ENCODE data around the gene WASL.

Gene WASL

DNA sequence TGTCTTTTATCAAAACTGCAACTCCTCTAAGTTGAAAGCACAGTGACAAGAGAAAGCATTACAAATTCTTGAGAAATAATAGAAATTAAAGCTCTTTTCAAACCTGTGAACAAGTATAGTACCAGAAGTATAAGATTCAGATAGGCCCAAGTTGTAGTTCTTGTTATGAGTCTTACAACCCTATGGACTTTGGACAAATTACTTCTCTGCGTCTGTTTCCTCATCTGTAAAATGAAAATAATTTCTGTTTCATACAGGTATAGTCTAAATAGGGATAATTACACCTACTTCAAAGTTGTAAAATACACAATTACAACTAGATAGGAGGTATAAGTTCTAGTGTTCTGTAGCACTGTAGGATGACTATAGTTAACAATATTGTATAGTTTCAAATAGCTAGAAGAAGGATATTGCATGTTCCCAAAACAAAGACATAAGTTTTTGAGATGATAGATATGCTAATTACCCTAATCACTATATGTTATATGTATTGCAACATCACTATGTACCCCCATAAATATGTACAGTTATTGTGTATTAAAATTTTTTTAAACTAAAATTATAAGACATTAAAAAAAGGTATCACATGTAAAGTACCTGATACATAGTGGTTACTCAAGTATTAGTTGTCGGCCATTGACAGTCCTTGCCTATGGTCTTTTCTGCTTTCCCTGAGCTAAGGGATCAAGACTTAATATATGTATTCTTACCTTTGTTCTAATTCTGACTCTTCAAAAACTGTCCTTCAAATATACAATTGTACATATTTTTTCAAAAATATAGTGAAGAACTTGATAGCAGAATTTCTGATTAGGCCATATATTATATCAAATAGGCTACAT is 1.8 kb upstream of the WASL start:
- Mint-ChIP-seq H3K36me3 (ENCODE audit: low read depth) (no peaks in the 10 kb centered on the region), H3K27ac (no peak overlapping the region), H3K27me3 (ENCODE audit: low read depth, poor library complexity) (no peaks in the 10 kb centered on the region), H3K4me3 (peak overlapping the region; percentile 98), H3K9me3 (no peaks in the 10 kb centered on the region), H3K4me1 (peaks cover 50% of the 10 kb centered on the region)
- TF ChIP-seq CTCF (IDR thresholded peaks at IDR 0.05): no peak
- DNase-seq: no peak

- no peak for TF ChIP-seq CTCF (IDR thresholded peaks at IDR 0.05)
- H3K4me1 Mint-ChIP-seq: peaks cover 61% of the 10 kb centered on the region
- peak overlapping the region; percentile 98 for H3K4me3 Mint-ChIP-seq
- H3K27me3 Mint-ChIP-seq (ENCODE audit: low read depth, poor library complexity): no peaks in the 10 kb centered on the region
- H3K27ac Mint-ChIP-seq: peak overlapping the region; percentile 100
- no peak for DNase-seq
- H3K9me3 Mint-ChIP-seq: no peaks in the 10 kb centered on the region
- no peaks in the 10 kb centered on the region for H3K36me3 Mint-ChIP-seq (ENCODE audit: low read depth)
These were observed 694 bp upstream of the WASL start for GRCh38 chr7:123749537-123749857.

DNA sequence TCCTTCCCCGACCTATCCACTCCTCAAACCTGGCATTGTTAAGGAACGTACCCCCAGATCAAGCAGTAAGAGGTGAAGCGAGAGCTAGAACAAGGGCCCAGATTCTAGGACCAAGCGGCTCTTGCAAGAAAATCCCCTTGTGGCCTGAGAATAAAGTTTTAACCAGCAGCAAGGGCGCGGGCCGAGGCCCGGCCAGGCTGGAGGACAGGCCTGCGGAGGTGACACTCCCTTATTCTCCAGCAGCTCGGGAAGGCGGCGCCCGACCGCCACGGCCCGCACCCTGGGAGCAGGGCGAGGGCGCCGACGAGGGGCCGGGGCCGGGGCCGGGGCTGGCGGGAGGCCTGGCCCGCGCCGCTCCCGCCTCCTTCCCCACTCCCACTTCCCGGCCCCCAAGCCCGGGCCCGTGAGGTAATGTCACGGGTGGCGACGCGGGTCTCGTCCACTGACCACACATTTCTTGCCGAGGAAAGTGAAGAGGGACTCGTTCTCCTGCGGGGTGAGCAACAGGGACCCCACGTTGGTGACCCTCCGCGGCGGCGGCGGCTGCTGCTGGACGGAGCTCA is 551 bp downstream of the WASL start:
- Mint-ChIP-seq H3K4me1 (peaks cover 74% of the 10 kb centered on the region), H3K27me3 (ENCODE audit: low read depth, poor library complexity) (no peaks in the 10 kb centered on the region), H3K9me3 (no peaks in the 10 kb centered on the region), H3K27ac (peak overlapping the region; percentile 99), H3K36me3 (ENCODE audit: low read depth) (no peaks in the 10 kb centered on the region), H3K4me3 (peak overlapping the region; percentile 98)
- no peak for TF ChIP-seq CTCF (IDR thresholded peaks at IDR 0.05)
- DNase-seq: peak; percentile 58

- Mint-ChIP-seq H3K4me1 (peaks cover 75% of the 10 kb centered on the region), H3K4me3 (peak overlapping the region; percentile 98), H3K36me3 (ENCODE audit: low read depth) (no peaks in the 10 kb centered on the region), H3K9me3 (no peaks in the 10 kb centered on the region), H3K27me3 (ENCODE audit: low read depth, poor library complexity) (no peaks in the 10 kb centered on the region), H3K27ac (peak overlapping the region; percentile 99)
- peak; percentile 59 for DNase-seq
- no peak for TF ChIP-seq CTCF (IDR thresholded peaks at IDR 0.05)
These were observed 1.1 kb downstream of the WASL start for GRCh38 chr7:123747620-123748141.

- peak overlapping the region; percentile 99 for H3K27ac Mint-ChIP-seq
- H3K36me3 Mint-ChIP-seq (ENCODE audit: low read depth): no peaks in the 10 kb centered on the region
- no peak for DNase-seq
- H3K4me1 Mint-ChIP-seq: peaks cover 68% of the 10 kb centered on the region
- no peaks in the 10 kb centered on the region for H3K27me3 Mint-ChIP-seq (ENCODE audit: low read depth, poor library complexity)
- H3K9me3 Mint-ChIP-seq: no peaks in the 10 kb centered on the region
- H3K4me3 Mint-ChIP-seq: peak overlapping the region; percentile 98
- TF ChIP-seq CTCF (IDR thresholded peaks at IDR 0.05): no peak
These were observed 1.8 kb downstream of the WASL start for GRCh38 chr7:123746931-123747488.

Data from nephron progenitor cell (in vitro differentiated cells).